MCF 10A (cell line): ENCODE data around the gene POU5F1. TPM values are rescaled to one million over a fixed set of nuclear protein-coding genes. Genes with fewer than 3 reads are reported as not detected.

Experiments used
- BruUV-seq: library from RNA; stranded (reverse); fragments of 400-500 nt; replicated peaks from 2 replicates; lab custom pipeline; 2021; lab: Mats Ljungman, UMichigan
- CTCF ChIA-PET: fragments of 300-600 bp; sonication (Branson Sonifier 250); formaldehyde crosslinking; extraction: SDS; loops from one replicate; lab custom pipeline; 2021; ENCODE audit warnings: antibody characterized with exemption, inconsistent platforms; lab: Yijun Ruan, JAX
- POLR2A ChIA-PET: fragments of 300-600, 350-650 bp; sonication (Branson Sonifier 250); formaldehyde crosslinking; extraction: SDS; loops from one replicate; lab custom pipeline; 2020; ENCODE audit warnings: antibody characterized with exemption, inconsistent platforms; lab: Yijun Ruan, JAX
- DNase-seq: peaks from one replicate; pipeline ENCODE4 v3.0.0-alpha.2; 2018; ENCODE audit not compliant: unreplicated experiment
- H3K27ac Mint-ChIP-seq: one replicate; pipeline ENCODE4 v1.8.0; 2022; ENCODE audit warnings: mild to moderate bottlenecking, low read depth, mixed read lengths; ENCODE audit not compliant: unreplicated experiment
- H3K27me3 Mint-ChIP-seq: one replicate; pipeline ENCODE4 v1.8.0; 2022; ENCODE audit warnings: mixed read lengths; ENCODE audit not compliant: insufficient read depth, unreplicated experiment
- H3K36me3 Mint-ChIP-seq: one replicate; pipeline ENCODE4 v1.8.0; 2022; ENCODE audit warnings: mild to moderate bottlenecking, moderate library complexity, mixed read lengths; ENCODE audit not compliant: insufficient read depth, unreplicated experiment
- H3K4me1 Mint-ChIP-seq: one replicate; pipeline ENCODE4 v1.8.0; 2022; ENCODE audit warnings: mixed read lengths; ENCODE audit not compliant: insufficient read depth, unreplicated experiment
- H3K4me3 Mint-ChIP-seq: one replicate; pipeline ENCODE4 v1.8.0; 2022; ENCODE audit warnings: mild to moderate bottlenecking, moderate library complexity, mixed read lengths; ENCODE audit not compliant: unreplicated experiment
- H3K9me3 Mint-ChIP-seq: one replicate; pipeline ENCODE4 v1.8.0; 2022; ENCODE audit warnings: mixed read lengths; ENCODE audit not compliant: unreplicated experiment
- intact Hi-C: fragments of 100-400 bp; cut with micrococcal nuclease; formaldehyde crosslinking; loops from 2 replicates; pipeline ENCODE4 v1.14.1; 2022
- total RNA-seq: library from RNA; stranded (reverse); gene quantifications from 2 replicates; pipeline ENCODE4 v1.2.3, GENCODE V29; 2022
- TF ChIP-seq, protein P1 (sequence below): fragments of 200-600 bp; IDR thresholded peaks from one replicate; pipeline ENCODE4 v1.8.0; 2022; ENCODE audit warnings: antibody characterized with exemption, mild to moderate bottlenecking; ENCODE audit not compliant: unreplicated experiment

Gene POU5F1
- total RNA-seq, 1 experiment from 2014 or later: 1.5 TPM

DNA sequence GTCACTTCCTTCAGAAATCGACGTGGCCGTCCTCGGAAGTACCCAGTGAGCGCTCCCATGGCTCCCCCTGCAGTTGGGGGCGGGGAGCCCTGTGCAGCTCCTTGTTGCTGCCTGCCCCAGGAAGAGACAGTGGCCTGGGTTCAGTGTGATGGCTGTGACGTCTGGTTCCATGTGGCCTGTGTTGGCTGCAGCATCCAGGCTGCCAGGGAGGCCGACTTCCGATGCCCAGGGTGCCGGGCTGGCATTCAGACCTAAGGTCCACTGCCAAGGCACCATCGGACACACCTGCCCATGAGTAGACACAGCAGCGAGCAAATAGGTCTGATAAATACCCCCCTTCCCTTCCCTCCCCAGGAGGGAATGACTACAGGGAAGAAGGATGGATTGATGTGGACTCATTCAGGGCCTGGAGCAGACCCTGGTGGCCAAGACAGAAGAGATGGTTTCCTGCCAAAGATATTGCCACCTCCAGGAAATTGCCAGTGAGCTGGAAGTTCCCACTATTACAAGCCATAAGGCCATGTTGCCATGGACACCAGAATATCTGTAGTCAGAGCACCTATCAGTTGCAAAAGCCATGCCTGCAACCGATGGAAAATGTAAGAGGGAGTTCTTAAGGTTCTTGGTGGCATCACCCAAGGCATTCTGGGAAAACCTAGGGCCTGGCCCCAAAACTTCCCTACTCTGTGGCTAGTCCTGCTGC, 7.9 kb downstream of the POU5F1 start:
- Mint-ChIP-seq H3K4me3 (no peak overlapping the region), H3K4me1 (peaks cover 20% of the 10 kb centered on the region), H3K27ac (peak overlapping the region; percentile 51), H3K9me3 (no peaks in the 10 kb centered on the region), H3K36me3 (peaks cover 18% of the 10 kb centered on the region), H3K27me3 (no peaks in the 10 kb centered on the region)
- no TSS peak for BruUV-seq
- TF ChIP-seq, protein P1, sequence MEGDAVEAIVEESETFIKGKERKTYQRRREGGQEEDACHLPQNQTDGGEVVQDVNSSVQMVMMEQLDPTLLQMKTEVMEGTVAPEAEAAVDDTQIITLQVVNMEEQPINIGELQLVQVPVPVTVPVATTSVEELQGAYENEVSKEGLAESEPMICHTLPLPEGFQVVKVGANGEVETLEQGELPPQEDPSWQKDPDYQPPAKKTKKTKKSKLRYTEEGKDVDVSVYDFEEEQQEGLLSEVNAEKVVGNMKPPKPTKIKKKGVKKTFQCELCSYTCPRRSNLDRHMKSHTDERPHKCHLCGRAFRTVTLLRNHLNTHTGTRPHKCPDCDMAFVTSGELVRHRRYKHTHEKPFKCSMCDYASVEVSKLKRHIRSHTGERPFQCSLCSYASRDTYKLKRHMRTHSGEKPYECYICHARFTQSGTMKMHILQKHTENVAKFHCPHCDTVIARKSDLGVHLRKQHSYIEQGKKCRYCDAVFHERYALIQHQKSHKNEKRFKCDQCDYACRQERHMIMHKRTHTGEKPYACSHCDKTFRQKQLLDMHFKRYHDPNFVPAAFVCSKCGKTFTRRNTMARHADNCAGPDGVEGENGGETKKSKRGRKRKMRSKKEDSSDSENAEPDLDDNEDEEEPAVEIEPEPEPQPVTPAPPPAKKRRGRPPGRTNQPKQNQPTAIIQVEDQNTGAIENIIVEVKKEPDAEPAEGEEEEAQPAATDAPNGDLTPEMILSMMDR: no peak
- no peak for DNase-seq
- intact Hi-C loops: no loop called here
- POLR2A ChIA-PET: no interaction called here
- CTCF ChIA-PET: interaction anchor here (0.5 to 0.7 kb wide), 3 partner anchors 12 to 204 kb away, joined by 3 to 4 read pairs (median 3); no protein-coding TSS in a partner anchor

DNA sequence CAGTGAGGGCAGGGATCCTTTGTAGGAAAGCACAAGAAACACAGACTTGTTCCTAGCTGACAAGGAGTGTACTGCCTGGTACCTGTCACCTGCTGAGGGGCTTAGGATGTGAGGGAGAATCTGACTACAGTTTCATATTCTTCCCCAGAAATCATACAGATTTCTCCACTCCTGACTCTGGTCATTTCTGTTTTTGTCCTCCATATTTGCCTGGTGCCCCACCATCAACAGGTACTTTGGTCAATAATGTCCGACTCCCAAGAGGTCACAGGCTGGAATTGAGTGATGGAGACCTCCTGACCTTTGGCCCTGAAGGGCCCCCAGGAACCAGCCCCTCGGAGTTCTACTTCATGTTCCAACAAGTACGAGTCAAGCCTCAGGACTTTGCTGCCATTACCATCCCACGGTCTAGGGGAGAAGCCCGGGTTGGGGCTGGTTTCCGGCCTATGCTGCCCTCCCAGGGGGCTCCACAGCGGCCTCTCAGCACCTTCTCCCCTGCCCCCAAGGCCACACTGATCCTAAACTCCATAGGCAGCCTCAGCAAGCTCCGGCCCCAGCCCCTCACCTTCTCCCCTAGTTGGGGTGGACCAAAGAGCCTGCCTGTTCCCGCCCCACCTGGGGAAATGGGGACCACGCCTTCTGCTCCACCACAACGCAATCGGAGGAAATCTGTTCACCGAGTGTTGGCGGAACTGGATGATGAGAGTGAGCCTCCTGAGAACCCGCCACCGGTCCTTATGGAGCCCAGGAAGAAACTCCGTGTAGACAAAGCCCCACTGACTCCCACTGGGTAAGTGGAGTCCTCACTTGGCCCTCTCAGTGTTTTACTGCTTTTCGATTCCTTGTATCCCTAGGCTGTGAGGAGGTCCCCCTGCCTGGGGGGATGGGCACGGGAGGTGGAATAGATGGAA, 9.0 kb downstream of the POU5F1 start:
- Mint-ChIP-seq H3K27me3 (no peaks in the 10 kb centered on the region), H3K9me3 (no peaks in the 10 kb centered on the region), H3K4me1 (peaks cover 22% of the 10 kb centered on the region), H3K36me3 (peaks cover 20% of the 10 kb centered on the region), H3K27ac (peak overlapping the region; percentile 16), H3K4me3 (no peak overlapping the region)
- no TSS peak for BruUV-seq
- intact Hi-C loops: no loop called here
- POLR2A ChIA-PET: interaction anchor here (0.6 to 1.4 kb wide), 3 partner anchors 22 to 395 kb away, joined by 3 read pairs; no protein-coding TSS in a partner anchor
- no peak for DNase-seq
- TF ChIP-seq, protein P1: no peak
- CTCF ChIA-PET: interaction anchor here (0.6 to 1.0 kb wide), 4 partner anchors 14 to 1084 kb away, joined by 3 to 7 read pairs (median 4); no protein-coding TSS in a partner anchor

DNA sequence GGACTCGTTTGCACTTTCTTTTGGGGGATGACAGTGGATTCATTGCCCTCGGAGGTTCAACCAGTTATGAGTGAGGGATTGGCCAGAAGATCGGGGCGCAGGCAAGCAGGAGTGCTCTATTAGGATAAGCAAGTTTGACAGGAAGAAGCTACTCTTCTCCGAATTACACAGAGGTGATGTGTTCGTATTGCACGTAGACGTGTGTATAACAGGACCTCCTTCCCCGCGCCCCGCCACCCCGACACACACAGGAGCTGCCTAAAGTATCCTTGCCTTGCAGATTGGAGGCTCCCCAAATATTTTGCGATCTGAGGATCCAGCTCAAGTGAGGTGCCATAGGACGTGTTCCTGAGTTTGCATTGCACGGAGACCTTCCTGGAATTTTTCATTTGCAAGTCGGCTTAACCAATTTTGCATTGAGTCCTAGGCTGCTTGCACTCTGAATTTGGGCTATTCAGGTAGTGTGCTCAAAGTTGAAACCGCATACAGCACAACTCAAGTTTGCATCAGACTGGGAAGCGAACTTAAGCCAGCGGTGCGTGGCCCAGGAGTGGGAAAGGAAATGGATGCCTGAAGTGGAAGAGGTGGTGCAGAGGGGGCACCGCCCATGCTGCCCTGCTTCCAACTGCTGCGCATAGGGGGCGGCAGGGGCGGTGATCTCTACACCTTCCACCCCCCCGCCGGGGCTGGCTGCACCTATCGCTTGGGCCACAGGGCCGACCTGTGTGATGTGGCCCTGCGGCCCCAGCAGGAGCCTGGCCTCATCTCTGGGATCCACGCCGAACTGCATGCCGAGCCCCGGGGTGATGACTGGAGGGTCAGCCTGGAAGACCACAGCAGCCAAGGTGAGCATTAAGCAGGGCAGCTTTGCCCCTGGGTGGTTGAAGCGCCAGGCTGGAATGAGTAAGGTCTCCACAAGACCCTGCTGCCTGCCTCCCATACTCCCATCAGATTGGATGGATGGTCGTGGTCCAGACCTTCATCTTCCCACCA, 11.3 kb downstream of the POU5F1 start:
- Mint-ChIP-seq H3K9me3 (no peaks in the 10 kb centered on the region), H3K27ac (peak overlapping the region; percentile 92), H3K4me1 (peaks cover 22% of the 10 kb centered on the region), H3K36me3 (peaks cover 25% of the 10 kb centered on the region), H3K27me3 (no peaks in the 10 kb centered on the region), H3K4me3 (peak overlapping the region; percentile 88)
- intact Hi-C loops: no loop called here
- TSS peak; percentile 35 for BruUV-seq
- DNase-seq: peak; percentile 6
- TF ChIP-seq, protein P1: no peak
- ChIA-PET CTCF (interaction anchor here (0.6 to 1.5 kb wide), 6 partner anchors 30 to 644 kb away, joined by 3 to 4 read pairs (median 3); no protein-coding TSS in a partner anchor), POLR2A (interaction anchor here (0.6 to 2.0 kb wide), 14 partner anchors 9 to 213 kb away, joined by 3 to 6 read pairs (median 3); no protein-coding TSS in a partner anchor)
